ENCODE data around the gene KDELR1.

DNA sequence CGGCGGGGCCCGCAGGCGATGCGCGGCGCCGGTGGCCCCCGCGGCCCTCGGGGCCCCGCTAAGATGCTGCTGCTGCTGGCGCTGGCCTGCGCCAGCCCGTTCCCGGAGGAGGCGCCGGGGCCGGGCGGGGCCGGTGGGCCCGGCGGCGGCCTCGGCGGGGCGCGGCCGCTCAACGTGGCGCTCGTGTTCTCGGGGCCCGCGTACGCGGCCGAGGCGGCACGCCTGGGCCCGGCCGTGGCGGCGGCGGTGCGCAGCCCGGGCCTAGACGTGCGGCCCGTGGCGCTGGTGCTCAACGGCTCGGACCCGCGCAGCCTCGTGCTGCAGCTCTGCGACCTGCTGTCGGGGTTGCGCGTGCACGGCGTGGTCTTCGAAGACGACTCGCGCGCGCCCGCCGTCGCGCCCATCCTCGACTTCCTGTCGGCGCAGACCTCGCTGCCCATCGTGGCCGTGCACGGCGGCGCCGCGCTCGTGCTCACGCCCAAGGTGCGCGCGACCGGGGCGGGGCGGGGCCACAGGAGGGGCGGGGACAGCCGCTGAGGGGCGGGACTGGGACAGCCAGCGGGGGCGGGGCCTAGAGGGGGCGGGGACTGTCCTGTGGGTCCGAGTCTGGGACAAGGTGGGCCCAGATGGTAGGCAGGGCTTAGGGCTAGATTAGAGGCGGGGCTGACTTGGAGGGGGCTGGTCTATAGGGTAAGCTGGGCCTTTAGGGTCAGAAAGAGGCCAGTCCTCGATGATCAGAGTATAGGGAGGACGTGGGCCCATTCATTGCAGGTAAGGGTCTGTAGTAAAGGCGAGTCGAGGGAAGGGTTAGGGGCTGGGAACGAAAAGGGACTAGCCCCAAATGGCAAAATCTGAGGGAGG lies 7.3 kb upstream of the KDELR1 start:
- TF ChIP-seq, protein P1, sequence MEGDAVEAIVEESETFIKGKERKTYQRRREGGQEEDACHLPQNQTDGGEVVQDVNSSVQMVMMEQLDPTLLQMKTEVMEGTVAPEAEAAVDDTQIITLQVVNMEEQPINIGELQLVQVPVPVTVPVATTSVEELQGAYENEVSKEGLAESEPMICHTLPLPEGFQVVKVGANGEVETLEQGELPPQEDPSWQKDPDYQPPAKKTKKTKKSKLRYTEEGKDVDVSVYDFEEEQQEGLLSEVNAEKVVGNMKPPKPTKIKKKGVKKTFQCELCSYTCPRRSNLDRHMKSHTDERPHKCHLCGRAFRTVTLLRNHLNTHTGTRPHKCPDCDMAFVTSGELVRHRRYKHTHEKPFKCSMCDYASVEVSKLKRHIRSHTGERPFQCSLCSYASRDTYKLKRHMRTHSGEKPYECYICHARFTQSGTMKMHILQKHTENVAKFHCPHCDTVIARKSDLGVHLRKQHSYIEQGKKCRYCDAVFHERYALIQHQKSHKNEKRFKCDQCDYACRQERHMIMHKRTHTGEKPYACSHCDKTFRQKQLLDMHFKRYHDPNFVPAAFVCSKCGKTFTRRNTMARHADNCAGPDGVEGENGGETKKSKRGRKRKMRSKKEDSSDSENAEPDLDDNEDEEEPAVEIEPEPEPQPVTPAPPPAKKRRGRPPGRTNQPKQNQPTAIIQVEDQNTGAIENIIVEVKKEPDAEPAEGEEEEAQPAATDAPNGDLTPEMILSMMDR (IDR thresholded peaks at IDR 0.05; ENCODE audit: low read length), result no peak
- no peak for TF ChIP-seq EZH2 (IDR thresholded peaks at IDR 0.05; ENCODE audit: borderline replicate concordance, low read length)
